ENCODE data around the gene ZBTB20.

ZBTB20 gene

DNA sequence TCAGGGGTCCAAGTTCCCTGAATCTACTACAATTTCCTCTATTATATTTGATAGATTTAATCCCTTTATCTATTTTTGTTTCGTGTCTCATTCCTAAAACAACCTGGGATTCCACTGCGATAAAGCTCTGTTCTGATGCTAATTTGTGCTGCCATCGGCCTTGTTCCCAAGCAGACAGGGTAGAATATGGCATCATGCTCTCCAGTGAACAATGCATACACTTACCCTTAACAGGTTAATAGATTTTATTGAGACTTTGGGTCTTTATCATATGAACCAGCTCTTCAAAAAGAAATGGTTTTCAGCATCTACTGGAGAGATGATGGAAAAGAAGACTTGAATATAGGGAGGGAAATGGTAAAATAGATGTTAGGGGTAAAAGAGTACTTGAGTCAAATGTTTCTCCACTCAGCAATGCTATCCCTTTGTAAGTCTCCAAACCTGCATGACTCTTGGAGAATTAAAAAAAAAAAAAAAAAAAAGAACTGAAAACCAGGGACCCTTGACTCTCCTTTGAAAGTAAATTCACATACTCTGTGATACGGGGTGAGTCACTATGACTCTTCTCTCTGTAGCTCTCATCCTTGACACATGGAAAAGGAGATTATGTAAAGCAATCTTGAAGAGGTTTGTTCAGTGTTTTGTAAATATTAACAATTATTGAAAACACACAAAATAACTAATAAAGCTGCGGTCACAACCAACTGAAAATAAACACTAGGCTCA is 268.8 kb downstream of the ZBTB20 start:
- TF ChIP-seq ZNF274 (IDR thresholded peaks at IDR 0.05; ENCODE audit: low read depth, low read length) = no peak
- H3K4me3 ChIP-seq (ENCODE audit: low read length) = no peak overlapping the region

DNA sequence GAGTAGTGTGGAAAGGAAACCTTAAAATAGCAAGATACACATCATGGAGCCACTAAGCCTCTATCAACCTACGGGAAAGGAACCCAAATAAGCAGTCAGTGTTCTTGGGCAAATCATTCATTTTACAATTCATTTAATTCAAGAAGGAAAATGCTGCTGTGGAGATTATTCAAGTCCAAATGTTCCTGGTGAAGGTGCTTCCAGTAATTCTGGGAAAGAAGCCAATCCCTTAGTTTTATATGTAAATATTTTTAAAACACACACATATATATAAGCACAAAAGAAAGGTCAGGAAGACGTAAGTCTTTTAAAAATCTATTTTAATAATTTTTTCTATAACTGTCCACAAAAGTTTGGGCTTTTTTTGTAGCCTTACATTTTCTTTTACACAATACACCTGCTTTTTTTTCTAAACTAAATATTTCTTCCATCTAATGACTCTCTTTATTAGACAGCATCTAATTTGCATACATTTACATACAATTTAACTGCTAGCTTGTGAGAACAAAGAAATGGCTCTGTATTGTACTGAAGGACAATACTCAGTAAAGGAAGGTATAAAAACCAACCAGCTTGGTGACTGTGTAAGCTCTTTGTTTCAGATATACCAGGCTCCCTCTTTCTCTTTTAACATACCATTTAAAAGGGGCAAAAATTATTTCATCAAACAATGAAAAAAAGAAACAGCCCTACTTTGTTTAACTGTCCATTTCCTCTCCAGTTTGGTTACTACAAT is 269.5 kb downstream of the ZBTB20 start:
- no peak overlapping the region for H3K4me3 ChIP-seq (ENCODE audit: low read length)
- TF ChIP-seq ZNF274 (IDR thresholded peaks at IDR 0.05; ENCODE audit: low read depth, low read length) = no peak

DNA sequence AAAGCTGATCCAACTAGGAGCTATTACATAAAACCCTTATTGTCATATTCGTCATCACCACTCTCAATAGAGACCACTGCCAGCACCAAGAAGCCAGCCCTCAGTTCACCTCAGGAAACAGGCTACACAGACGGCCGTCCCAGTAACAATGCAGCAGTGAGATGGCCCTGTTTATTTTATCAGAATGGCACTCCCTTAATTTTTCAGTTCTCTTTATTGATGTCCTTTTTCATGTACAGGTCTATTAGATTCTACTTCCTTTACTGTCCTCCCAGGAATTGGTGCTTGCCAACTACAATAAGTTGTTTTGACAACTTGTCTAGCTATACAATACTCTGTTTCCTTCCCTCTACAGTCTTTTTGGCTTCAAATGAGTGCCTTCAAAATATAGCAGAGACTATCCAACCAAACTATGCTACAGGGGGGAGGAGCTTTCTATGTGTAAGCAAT is 272.5 kb downstream of the ZBTB20 start:
- TF ChIP-seq ZNF274 (IDR thresholded peaks at IDR 0.05; ENCODE audit: low read depth, low read length) = no peak

DNA sequence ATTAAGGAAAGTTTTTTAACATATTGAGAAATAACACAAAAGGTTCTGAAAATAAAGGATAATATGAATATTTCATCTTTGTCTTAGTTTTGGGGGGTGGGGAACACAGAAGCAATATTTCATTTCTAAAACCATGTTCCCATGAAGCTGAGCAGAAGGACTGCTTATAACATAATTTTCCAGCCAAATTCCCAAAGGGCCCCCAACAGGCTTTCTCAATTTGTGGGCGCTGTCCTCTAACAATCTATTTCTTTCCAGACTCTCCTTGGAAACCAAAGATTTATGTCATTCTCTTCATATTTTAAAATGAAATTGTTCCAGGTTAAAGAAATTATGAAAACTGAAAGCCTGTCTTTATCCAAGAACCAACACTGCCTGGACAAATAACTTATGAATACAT is 273.5 kb downstream of the ZBTB20 start:
- H3K4me3 ChIP-seq (ENCODE audit: low read length) = no peak overlapping the region
- no peak for TF ChIP-seq ZNF274 (IDR thresholded peaks at IDR 0.05; ENCODE audit: low read depth, low read length)

More for the DNA sequence above, 272.5 kb downstream of the ZBTB20 start:
- H3K4me3 ChIP-seq (ENCODE audit: low read length) = no peak overlapping the region

DNA sequence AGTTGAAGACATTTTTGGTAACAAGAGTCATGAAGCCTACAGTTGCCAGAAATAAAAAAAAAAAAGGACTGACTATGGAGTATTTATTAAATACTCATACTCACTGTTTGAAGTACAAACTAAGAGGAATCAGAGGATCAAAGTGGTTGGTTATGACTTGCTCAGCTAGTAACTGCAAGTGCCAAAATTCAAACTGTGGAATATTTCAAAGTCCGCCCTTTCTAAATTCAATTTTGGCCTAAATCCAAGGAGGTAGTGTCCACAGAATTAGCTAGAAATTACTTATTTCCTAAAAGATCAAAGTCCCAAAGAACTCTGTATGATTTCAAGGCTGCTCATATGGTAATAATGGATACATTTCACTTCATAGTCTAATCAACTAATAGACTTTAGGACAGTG is 274.5 kb downstream of the ZBTB20 start:
- TF ChIP-seq ZNF274 (IDR thresholded peaks at IDR 0.05; ENCODE audit: low read depth, low read length) = no peak
- H3K4me3 ChIP-seq (ENCODE audit: low read length) = no peak overlapping the region

DNA sequence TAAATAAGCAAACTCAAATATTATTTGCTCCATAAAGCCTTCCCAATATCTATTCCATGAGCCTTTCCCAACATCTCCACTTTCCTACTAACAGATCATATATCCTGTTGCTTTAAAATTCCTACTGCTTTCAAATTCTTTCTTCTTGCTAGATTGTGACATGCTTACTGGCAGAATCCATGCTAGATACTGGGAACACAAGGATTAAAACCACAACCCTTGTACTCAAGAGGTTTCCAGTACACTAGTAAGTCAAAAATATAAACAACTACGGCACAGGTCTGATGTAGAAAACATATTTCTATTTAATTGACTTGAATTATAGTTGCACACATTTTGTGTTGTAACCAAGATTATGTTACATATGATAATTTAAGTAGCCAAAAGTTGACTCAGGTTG is 275.0 kb downstream of the ZBTB20 start:
- no peak overlapping the region for H3K4me3 ChIP-seq (ENCODE audit: low read length)
- TF ChIP-seq ZNF274 (IDR thresholded peaks at IDR 0.05; ENCODE audit: low read depth, low read length) = no peak

DNA sequence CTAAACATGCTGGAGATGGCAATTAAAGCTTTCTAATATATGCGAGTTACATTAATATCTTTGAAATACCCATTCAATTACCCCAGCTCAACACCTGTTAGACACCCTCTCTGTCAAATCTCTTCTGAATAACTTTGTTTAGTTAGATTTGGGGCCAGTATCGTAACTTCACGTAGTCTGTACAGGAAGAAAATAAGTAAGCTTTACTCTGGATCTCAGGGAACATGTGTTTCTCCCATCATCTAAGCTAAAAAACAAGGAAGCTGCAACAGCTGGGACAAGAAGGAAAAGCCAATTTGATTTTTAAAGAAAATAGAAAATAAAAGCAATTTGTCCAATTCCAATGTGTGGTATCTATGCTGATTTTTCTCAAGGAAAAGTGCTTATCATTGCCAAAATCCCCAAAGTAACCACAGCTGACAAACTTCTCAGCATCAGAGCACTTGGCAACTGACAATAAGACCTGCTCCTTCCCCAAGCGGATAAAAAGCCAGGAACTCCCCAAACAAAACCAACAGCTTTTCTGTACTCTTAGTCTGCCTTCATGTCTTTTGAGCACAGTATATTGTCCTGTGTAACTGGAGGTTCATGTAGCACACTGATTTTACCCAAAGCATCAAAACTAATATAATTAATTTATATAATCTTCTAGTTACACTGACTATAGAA is 279.1 kb downstream of the ZBTB20 start:
- TF ChIP-seq ZNF274 (IDR thresholded peaks at IDR 0.05; ENCODE audit: low read depth, low read length) = no peak
- H3K4me3 ChIP-seq (ENCODE audit: low read length) = no peak overlapping the region

DNA sequence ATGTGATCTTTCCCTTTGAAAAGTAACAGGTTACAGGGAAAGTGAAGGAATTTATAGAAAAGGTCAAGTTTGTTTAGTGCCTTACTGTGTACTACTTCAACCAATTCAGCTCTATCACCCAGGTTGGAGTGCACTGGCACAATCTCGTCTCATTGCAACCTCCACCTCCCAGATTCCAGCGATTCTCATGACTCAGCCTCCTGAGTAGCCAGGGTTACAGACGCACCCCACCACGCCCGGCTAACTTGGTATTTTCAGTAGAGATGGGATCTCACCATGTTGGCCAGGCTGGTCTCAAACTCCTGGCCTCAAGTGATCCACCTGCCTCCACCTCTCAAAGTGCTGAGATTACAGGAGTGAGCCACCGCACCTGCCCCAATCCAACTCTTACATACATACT is 279.7 kb downstream of the ZBTB20 start:
- no peak overlapping the region for H3K4me3 ChIP-seq (ENCODE audit: low read length)
- TF ChIP-seq ZNF274 (IDR thresholded peaks at IDR 0.05; ENCODE audit: low read depth, low read length) = no peak

DNA sequence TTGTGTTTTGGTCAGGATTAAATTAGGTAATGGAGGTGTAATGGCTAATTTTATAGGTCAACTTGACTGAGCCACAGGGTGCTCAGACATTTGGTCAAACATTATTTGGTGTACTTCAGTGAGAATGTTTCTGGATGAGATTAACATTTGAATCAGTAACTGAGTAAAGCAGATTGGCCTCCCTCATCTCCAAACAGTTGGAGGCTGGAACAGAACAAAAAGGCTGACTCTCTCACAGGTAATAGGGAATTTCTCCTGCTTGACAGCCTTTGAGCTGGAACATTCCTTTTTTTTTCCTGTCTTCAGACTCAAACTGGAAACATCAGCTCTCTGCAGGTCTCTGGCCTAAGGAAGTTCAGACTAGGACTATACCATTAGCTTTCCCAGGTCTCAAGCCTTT is 280.7 kb downstream of the ZBTB20 start:
- no peak overlapping the region for H3K4me3 ChIP-seq (ENCODE audit: low read length)
- no peak for TF ChIP-seq ZNF274 (IDR thresholded peaks at IDR 0.05; ENCODE audit: low read depth, low read length)

DNA sequence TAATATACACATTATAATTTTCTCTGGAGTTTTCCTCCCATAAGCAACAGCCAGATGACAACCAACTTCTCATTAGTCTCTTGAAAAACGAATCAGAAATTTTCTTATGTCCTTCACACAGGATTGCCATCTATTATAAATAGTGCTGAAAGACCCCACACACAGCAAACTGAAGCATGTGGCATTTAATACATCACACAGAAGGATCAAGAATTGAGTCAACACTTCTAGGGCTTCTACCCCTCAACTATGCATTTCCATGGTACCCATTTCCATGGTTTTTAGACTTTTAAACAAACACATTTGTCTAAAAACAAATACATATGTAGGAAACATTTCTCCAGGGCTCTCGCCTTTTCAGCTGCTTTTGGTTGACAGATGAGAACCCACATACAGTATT is 282.1 kb downstream of the ZBTB20 start:
- no peak for TF ChIP-seq ZNF274 (IDR thresholded peaks at IDR 0.05; ENCODE audit: low read depth, low read length)

DNA sequence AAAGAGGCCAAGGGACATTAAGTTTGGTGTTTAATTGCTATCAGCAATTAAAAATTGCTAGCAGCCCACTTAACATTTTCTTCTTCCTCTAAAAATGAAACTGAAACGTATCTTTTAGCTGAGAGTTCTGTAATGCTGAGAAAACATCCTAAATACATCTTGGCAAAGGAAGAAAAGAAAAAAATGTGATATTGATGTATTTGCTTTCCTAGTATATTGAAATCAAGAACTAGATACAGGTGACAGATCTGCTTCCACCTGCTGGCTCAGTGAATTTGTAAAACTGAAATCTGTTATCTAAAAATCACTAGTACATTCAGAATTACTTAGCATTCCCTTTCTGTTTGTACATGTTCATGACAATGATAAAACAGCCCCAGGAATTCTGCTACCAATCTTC is 283.2 kb downstream of the ZBTB20 start:
- H3K4me3 ChIP-seq (ENCODE audit: low read length) = no peak overlapping the region
- TF ChIP-seq ZNF274 (IDR thresholded peaks at IDR 0.05; ENCODE audit: low read depth, low read length) = no peak

More for the DNA sequence above, 282.1 kb downstream of the ZBTB20 start:
- H3K4me3 ChIP-seq (ENCODE audit: low read length) = no peak overlapping the region

DNA sequence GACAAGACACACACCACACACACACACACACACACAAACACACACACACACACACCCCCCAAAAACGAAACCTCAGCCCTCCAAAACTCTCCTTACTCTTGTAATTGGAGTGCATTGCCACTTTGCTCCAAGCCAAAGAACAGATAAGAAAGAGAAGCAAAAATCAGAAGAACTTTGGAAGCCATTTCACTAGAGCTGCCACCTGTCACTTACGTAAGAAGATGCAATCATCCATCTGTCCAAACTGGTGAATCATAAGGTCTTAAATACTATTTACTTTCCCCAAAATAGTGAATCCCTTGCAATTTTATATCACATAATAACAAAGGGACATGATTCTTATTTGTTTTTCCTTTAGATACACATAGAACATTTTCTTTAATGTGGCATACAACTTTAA is 285.4 kb downstream of the ZBTB20 start:
- no peak overlapping the region for H3K4me3 ChIP-seq (ENCODE audit: low read length)
- TF ChIP-seq ZNF274 (IDR thresholded peaks at IDR 0.05; ENCODE audit: low read depth, low read length) = no peak

DNA sequence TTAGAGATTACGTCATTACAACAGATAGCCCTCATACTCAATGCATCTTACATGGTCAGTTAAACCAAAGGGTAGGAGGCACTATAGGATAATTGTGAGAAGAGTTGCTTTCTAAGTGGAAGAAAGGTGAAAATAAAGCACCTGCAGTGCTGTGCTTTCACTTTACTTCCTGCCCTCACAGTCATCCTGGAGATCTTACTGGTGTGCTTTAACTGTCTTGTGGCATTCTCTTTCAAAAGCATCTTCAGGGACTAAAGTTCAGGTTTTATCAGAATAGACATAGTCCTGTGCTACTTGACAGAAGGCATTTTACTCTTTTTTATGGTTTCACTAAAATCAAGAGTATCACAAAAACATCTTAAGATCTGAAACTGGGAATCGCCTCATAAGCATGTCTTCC is 286.6 kb downstream of the ZBTB20 start:
- no peak for TF ChIP-seq ZNF274 (IDR thresholded peaks at IDR 0.05; ENCODE audit: low read depth, low read length)
- no peak overlapping the region for H3K4me3 ChIP-seq (ENCODE audit: low read length)

DNA sequence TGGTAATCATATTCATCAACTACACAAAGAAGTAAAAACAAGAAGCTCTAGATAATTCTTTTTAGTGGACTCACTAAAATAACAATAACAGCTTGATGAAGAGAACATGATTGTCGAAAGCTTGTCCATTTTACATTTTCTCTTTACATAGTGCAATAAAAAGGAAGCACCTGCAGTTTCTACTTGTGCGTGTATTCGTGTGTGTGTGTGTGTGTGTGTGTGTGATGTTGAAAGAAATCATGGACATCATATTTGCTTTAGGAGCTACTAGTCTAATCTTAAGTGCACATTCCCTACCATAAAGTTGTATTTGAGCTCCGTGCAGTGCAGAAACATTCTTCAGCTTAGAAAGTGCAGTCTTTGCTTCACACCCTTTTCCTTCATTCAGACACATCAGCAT is 288.8 kb downstream of the ZBTB20 start:
- no peak overlapping the region for H3K4me3 ChIP-seq (ENCODE audit: low read length)
- TF ChIP-seq ZNF274 (IDR thresholded peaks at IDR 0.05; ENCODE audit: low read depth, low read length) = no peak

DNA sequence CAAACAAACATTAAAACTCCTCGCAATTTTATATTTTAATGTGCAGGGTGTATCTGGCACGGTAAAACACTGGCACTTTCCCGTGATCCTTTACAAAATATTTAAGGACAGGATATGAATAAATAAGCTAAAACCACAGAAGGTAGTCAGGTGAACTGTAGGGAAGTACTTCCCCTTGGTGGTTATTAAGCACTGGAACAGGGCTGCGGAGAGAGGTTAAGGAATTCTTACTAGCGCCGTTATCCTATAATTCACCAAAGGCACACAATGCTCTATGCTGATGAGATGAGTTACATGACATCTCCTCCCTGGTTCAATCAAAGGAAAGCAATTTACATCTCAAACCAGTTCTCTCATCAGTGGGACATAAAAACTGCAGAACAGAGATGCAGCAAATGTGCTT is 289.8 kb downstream of the ZBTB20 start:
- TF ChIP-seq ZNF274 (IDR thresholded peaks at IDR 0.05; ENCODE audit: low read depth, low read length) = no peak
- no peak overlapping the region for H3K4me3 ChIP-seq (ENCODE audit: low read length)

Measured in GM08714 (cell line).